ENCODE data around the gene SEC24A.
"Not testable (repeated sequence)": the region's sequence is repeated elsewhere in the genome, so short reads cannot be mapped to it uniquely, and the experiment has no call there.

The SEC24A gene

DNA sequence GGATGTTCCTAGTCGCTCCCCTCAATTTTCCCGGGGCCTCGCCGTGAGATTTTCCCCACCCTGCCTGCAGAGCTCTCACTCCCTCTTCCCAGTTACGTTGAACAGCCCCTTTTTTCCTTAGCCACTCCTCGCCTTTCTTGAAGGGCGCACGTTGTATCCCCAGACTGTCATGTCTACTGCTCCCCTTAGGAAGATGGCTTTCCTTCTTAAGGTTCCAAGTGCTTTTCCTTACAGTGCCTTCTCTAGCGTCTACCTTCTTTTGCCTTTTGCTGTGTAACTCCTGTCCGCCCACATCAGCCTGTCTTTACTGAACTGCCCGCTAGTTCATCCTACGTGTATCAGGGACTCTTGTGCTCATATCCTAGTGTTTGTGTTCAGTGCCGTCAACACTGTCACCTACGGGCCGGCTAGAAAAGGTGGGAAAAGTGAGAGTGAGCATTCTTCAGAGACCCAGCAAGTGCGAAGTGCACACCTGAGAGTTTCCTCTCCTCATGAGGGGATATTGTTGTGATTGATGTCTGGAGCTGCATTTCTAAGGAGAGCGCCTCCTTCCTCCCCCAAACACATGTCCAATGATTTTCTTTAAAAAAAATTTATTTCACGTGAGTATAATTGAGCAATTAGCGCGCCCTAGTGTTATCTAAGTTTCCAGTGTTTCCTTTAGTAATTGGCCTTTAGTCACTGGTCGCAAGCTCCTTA is 90.5 kb downstream of the SEC24A start:
- no peaks in the 10 kb centered on the region for H3K27me3 ChIP-seq
- peak overlapping the region; percentile 82 for H3K27ac ChIP-seq
- peak overlapping the region; percentile 90 for H3K4me2 ChIP-seq
- H3K4me1 ChIP-seq: peaks cover 23% of the 10 kb centered on the region
- peak; percentile 11; the same call in 1 of the 2 replicates for TF ChIP-seq Cebpa-rat (IDR thresholded peaks at IDR 0.05)
- H3K4me3 ChIP-seq: peak overlapping the region; percentile 77
- peak overlapping the region; percentile 83 for H3K9ac ChIP-seq
- H3K36me3 ChIP-seq: peaks cover 33% of the 10 kb centered on the region
- H4K20me1 ChIP-seq: peaks cover 29% of the 10 kb centered on the region; the same call in 1 of the 2 replicates
- no peaks in the 10 kb centered on the region for H3K9me3 ChIP-seq

DNA sequence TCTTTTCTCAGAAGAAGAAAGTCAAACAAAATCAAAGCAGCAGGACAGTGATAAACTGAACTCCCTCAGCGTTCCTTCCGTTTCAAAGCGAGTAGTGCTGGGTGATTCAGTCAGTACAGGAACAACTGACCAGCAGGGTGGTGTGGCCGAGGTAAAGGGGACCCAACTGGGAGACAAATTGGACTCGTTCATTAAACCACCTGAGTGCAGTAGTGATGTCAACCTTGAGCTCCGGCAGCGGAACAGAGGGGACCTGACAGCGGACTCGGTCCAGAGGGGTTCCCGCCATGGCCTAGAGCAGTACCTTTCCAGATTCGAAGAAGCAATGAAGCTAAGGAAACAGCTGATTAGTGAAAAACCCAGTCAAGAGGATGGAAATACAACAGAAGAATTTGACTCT is 92.5 kb downstream of the SEC24A start:
- Histone ChIP-seq H3K36me3 (peaks cover 49% of the 10 kb centered on the region), H4K20me1 (peaks cover 29% of the 10 kb centered on the region; the same call in 1 of the 2 replicates), H3K4me2 (no peak overlapping the region), H3K27ac (no peak overlapping the region), H3K9ac (no peak overlapping the region), H3K9me3 (no peaks in the 10 kb centered on the region), H3K4me1 (peaks cover 23% of the 10 kb centered on the region), H3K4me3 (no peak overlapping the region), H3K27me3 (no peaks in the 10 kb centered on the region)
- no peak for TF ChIP-seq Cebpa-rat (IDR thresholded peaks at IDR 0.05)

DNA sequence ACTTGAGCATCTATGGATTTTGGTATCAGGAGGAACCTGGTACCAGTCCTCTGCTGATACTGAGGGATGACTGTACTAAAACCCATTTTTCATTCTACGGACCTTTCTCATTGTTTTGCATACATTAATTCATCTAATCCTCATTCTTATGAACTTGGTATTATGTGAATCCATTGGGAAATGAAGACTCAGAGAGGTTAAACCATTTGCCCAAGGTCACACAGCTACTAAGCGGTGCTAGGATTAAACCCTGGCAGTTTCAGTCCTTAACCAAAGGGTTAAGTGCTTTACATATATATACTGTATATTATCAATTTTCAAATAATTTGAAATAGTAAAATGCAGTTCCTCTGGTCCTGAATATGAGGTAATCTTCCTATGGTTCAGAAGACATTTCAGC is 93.5 kb downstream of the SEC24A start:
- Histone ChIP-seq H3K4me1 (peaks cover 23% of the 10 kb centered on the region), H4K20me1 (peaks cover 29% of the 10 kb centered on the region; the same call in 1 of the 2 replicates), H3K4me2 (no peak overlapping the region), H3K27ac (no peak overlapping the region), H3K27me3 (no peaks in the 10 kb centered on the region), H3K9me3 (no peaks in the 10 kb centered on the region), H3K4me3 (no peak overlapping the region), H3K36me3 (peaks cover 49% of the 10 kb centered on the region), H3K9ac (no peak overlapping the region)
- no peak for TF ChIP-seq Cebpa-rat (IDR thresholded peaks at IDR 0.05)

DNA sequence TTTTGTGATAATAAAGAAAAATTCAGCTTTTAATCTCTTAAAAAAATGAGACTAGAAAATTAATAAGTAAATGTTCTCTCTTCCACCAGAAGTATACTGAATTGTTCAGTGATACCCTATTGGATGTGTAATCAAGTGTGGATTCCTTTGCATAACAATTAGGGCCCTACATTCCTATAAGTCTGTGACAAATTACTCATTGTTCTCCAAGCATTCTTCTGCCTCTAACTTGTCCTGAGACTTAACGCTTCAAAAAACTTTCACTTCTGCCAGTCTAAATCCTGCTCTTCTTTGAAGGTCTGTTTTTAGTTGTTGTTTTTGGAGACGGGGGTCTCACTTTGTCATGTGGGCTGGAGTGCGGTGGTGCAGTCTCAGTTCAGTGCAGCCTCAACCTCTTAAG is 100.8 kb downstream of the SEC24A start:
- Histone ChIP-seq H3K9me3 (no peaks in the 10 kb centered on the region), H3K27ac (no peak overlapping the region), H3K36me3 (peaks cover 48% of the 10 kb centered on the region), H3K9ac (0 out of 2 replicates have a peak overlapping the region, but pooled peaks have one; percentile 6), H3K4me3 (no peak overlapping the region), H3K27me3 (no peaks in the 10 kb centered on the region), H4K20me1 (no peaks in the 10 kb centered on the region), H3K4me1 (peaks cover 14% of the 10 kb centered on the region), H3K4me2 (no peak overlapping the region)
- no peak for TF ChIP-seq Cebpa-rat (IDR thresholded peaks at IDR 0.05)

DNA sequence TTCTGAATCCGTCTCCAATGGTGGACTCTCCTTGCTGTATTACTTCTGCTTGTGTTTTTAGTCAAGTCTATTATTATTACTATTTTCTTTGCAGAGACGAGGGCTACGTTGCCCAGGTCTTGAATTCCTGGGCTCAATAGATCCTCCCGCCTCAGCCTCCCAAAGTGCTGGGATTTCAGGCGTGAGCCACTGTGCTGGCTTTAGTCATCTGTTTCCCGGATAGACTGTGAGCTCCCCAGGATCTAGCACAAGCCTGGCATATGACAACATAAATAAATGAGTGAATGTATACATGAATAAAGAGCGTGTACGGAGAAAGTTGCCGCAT is 109.6 kb downstream of the SEC24A start:
- TF ChIP-seq Cebpa-rat (IDR thresholded peaks at IDR 0.05): no peak
- H3K4me2 ChIP-seq: peak overlapping the region; percentile 67
- no peak overlapping the region for H3K27ac ChIP-seq
- H3K36me3 ChIP-seq: peaks cover 23% of the 10 kb centered on the region
- no peaks in the 10 kb centered on the region for H3K9me3 ChIP-seq
- peak overlapping the region; percentile 92 for H3K9ac ChIP-seq
- no peaks in the 10 kb centered on the region for H3K27me3 ChIP-seq
- peaks cover 45% of the 10 kb centered on the region for H4K20me1 ChIP-seq
- peaks cover 25% of the 10 kb centered on the region for H3K4me1 ChIP-seq
- peak overlapping the region; percentile 92 for H3K4me3 ChIP-seq

DNA sequence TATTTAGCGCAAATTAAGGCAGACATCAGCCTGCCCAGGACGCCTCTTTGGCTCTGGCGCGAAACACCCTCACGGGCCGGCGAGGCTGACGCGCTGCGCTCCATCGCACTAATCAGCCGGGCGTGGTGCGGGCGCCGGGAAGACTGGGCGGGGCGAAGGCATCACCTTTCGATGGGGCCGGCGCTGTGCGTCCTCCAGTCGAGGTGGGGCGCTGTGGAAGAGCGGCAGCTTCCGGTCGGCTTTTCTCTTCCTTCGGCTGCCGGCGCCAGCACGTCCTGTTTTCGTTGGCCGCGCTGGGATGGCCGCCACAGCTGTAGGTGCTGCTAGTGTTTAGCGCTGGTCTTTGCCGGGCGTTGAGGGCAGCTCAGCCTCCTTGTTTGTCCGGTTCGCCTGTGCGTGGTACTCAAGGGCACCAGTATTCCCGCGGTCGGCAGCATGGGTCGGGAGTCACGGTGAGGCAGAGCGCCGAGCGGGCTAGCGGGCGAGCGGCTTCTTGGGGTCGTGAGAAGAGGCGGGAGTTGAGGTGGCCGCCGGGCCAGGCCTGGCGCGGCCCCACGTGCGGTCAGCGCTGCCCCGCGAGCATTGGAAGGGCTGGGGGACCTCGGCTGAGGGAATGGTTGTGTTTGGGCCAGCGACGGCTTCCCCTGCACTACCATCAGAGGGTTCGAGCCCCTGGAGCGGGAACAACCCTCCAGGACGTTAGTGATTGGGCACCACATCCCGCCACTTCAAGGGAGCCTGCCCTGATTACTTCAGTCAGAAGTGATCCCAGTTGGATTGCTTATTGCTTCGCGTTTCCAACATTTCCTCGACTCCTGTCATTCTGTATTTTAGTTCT is 110.1 kb downstream of the SEC24A start, which contains the start of gene DDX46:
Gene DDX46, plus strand, starts transcription at position 276 of the 838 bp plus-strand sequence. Its CDS starts 160 bp downstream, at position 436.
- Histone ChIP-seq H3K27ac (peak within 1 kb of the TSS; percentile 91), H3K9me3 (no peaks in the 10 kb centered on the region), H3K36me3 (peaks cover 27% of the 10 kb centered on the region), H3K4me3 (peak within 1 kb of the TSS; percentile 92), H3K27me3 (no peaks in the 10 kb centered on the region), H3K4me1 (peaks cover 25% of the 10 kb centered on the region), H3K4me2 (peak within 1 kb of the TSS; percentile 89), H3K9ac (peak within 1 kb of the TSS; percentile 92), H4K20me1 (peaks cover 51% of the 10 kb centered on the region)
- TF ChIP-seq Cebpa-rat (IDR thresholded peaks at IDR 0.05): no peak

DNA sequence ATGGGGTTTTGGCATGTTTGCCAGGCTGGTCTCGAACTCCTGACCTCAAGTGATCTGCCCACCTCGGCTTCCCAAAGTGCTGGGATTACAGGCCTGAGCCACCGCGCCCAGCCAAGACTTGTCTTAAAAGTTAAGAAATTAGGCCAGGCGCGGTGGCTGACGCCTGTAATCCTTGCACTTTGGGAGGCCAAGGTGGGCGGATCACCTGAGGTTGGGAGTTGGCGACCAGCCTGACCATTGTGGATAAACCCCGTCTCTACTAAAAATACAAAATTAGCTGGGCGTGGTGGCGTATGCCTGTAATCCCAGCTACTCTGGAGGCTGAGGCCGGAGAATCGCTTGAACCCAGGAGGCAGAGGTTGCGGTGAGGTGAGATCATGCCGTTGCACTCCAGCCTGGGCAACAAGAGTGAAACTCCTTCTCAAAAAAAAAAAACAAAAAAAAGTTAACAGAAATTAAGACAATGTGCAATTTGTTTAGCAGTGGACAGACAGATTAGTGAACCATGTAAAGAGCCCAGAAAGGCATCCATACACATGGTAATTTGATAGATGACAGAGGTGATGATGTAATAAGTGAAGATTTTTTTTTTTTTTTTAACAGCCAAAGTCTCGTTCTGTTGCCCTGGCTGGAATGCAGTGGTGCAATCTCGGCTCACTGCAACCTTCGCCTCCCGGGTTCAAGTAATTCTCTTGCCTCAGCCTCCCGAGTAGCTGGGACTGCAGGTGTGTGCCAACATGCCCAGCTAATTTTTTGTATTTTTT is 119.1 kb downstream of the SEC24A start:
- H4K20me1 ChIP-seq: peaks cover 36% of the 10 kb centered on the region
- H3K9ac ChIP-seq, H3K27me3 ChIP-seq, H3K9me3 ChIP-seq, H3K4me3 ChIP-seq, H3K27ac ChIP-seq, H3K4me2 ChIP-seq, H3K4me1 ChIP-seq: not testable (repeated sequence)
- peaks cover 99% of the 10 kb centered on the region for H3K36me3 ChIP-seq

DNA sequence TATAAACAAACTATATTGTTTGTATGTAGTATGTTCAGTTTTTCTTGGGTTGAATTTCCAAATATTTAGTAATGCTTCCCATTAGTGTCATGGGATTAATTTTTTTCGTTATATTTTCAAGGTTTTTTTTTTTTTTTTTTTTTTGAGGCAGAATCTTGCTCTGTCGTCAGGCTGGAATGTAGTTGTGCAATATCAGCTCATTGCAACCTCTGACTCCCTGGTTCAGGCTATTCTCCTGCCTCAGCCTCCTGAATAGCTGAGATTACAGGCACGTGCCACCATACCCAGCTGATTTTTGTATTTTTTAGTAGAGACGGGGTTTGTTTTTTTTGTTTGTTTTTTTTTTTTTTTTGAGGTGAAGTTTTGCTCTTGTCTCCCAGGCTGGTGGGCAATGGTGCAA is 120.6 kb downstream of the SEC24A start:
- Histone ChIP-seq H4K20me1 (peaks cover 21% of the 10 kb centered on the region; the same call in 1 of the 2 replicates), H3K27me3 (no peaks in the 10 kb centered on the region), H3K36me3 (peaks cover 99% of the 10 kb centered on the region), H3K4me2 (no peak overlapping the region), H3K4me3 (no peak overlapping the region), H3K27ac (no peak overlapping the region), H3K9me3 (no peaks in the 10 kb centered on the region), H3K4me1 (no peaks in the 10 kb centered on the region), H3K9ac (no peak overlapping the region)
- TF ChIP-seq Cebpa-rat (IDR thresholded peaks at IDR 0.05): no peak

DNA sequence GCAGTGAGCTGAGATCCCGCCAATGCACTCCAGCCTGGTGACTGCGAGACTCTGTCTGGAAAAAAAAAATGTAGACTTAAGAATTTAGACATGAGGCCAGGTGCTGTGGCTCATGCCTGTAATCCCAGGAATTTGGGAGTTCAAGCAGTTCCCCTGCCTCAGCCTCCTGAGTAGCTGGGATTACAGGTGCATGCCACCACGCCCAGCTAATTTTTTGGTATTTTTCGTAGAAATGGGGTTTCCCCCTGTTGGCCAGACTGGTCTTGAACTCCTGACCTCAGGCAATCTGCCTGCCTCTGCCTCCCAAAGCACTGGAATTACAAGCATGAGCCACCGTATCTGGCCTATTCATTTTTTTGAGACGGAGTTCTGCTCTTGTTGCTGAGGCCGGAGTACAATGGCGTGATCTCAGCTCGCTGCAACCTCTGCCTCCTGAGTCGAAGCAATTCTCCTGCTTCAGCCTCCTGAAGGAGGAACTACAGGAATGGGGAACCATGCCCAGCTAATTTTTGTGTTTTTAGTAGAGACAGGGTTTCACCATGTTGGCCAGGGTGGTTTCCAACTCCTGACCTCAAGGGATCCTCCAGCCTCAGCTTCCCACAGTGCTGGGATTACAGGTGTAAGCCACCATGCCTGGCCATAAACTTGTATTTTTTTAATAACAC is 124.0 kb downstream of the SEC24A start:
- TF ChIP-seq Cebpa-rat (IDR thresholded peaks at IDR 0.05): no peak

More for the DNA sequence above, 124.0 kb downstream of the SEC24A start:
- Histone ChIP-seq H3K4me2 (no peak overlapping the region), H3K9me3 (no peaks in the 10 kb centered on the region), H3K27me3 (no peaks in the 10 kb centered on the region), H3K27ac (no peak overlapping the region), H3K9ac (no peak overlapping the region), H3K36me3 (peaks cover 99% of the 10 kb centered on the region), H3K4me1 (no peaks in the 10 kb centered on the region), H4K20me1 (0 out of 2 replicates have a peak, but pooled peaks cover 7% of the 10 kb centered on the region), H3K4me3 (no peak overlapping the region)

Measured in BLaER1 (cell line).